A549 (cell line): ENCODE data around the gene SLC24A1. TPM values are rescaled to one million over a fixed set of nuclear protein-coding genes. Genes with fewer than 3 reads are reported as not detected.
A peak's percentile ranks its signal among the peaks of the same experiment; 100 is the strongest.

Experiments used
- ATAC-seq, 2 experiments: fragments of 200-7000 bp in 1 of 2; fragments of >200 bp in 1 of 2; cut with Nextera tagmentation in 1 of 2; cut with Tn5 transposase in 1 of 2; 3 replicates each; pipeline versions ENCODE4 v1.8.0 to v1.9.1; 2018 to 2020; ENCODE audit warnings: mild to moderate bottlenecking in 1 of 2, moderate library complexity in 1 of 2
- CTCF ChIA-PET: fragments of 300-600 bp; sonication (Branson Sonifier 250); formaldehyde crosslinking; extraction: SDS; loops from one replicate; lab custom pipeline; 2021; ENCODE audit warnings: antibody characterized with exemption, inconsistent platforms; lab: Yijun Ruan, JAX
- POLR2A ChIA-PET: fragments of 350-600 bp; formaldehyde crosslinking; extraction: SDS; loops from one replicate; lab custom pipeline; 2021; ENCODE audit warnings: antibody characterized with exemption, inconsistent platforms; lab: Yijun Ruan, JAX
- DNase-seq, 2 experiments: peaks; one replicate each; pipeline versions ENCODE4 v3.0.0 to v3.0.0-alpha.2; 2011 to 2016; ENCODE audit warnings: low read depth in 1 of 2, low spot score in 1 of 2
- FAIRE-seq: peaks from 2 replicates; lab custom pipeline; 2011; peaks lifted over from hg19 to GRCh38; lab: Jason Lieb, UNC
- H3K27ac ChIP-seq, 2 experiments: fragments of >200 bp; sonication (Bioruptor Twin); formaldehyde crosslinking; 3 replicates each; pipeline ENCODE4 v1.5.1; 2016 to 2017
- H3K4me1 ChIP-seq: fragments of >200 bp; sonication (Bioruptor Twin); formaldehyde crosslinking; 3 replicates; pipeline ENCODE4 v1.6.1; 2016
- H3K4me2 ChIP-seq: fragments of >200 bp; sonication (Bioruptor Twin); formaldehyde crosslinking; 3 replicates; pipeline ENCODE4 v1.6.1; 2016
- H3K4me3 ChIP-seq: fragments of >200 bp; sonication (Bioruptor Twin); formaldehyde crosslinking; 3 replicates; pipeline ENCODE4 v1.5.1; 2016
- H3K9me3 ChIP-seq: fragments of >200 bp; sonication (Bioruptor Twin); formaldehyde crosslinking; 3 replicates; pipeline ENCODE4 v1.6.1; 2016
- BHLHE40 ChIP-seq: IDR thresholded peaks from 2 replicates; pipeline ENCODE4 v1.6.1; 2012; ENCODE audit warnings: low read depth, low read length, inconsistent platforms
- CBX8 ChIP-seq: fragments of 200-600 bp; sonication (generic); IDR thresholded peaks from 2 replicates; pipeline ENCODE4 v1.6.1; 2016
- CHD2 ChIP-seq: fragments of 150-350 bp; IDR thresholded peaks from 2 replicates; pipeline ENCODE4 v1.6.1; 2014; ENCODE audit warnings: low read length; ENCODE audit not compliant: partially characterized antibody
- CHD4 ChIP-seq: fragments of 200-600 bp; sonication (generic); IDR thresholded peaks from 2 replicates; pipeline ENCODE4 v1.6.1; 2016; ENCODE audit warnings: antibody characterized with exemption, mild to moderate bottlenecking, borderline replicate concordance
- EHF ChIP-seq: fragments of 250-450 bp; sonication (Bioruptor Pico); IDR thresholded peaks from 2 replicates; pipeline ENCODE4 v1.5.0; 2020; ENCODE audit warnings: mild to moderate bottlenecking
- EHMT2 ChIP-seq: fragments of 200-600 bp; sonication (generic); IDR thresholded peaks from 2 replicates; pipeline ENCODE4 v1.6.1; 2016; ENCODE audit warnings: antibody characterized with exemption, low read depth, mild to moderate bottlenecking, moderate library complexity
- ESRRA ChIP-seq: fragments of 150-350 bp; IDR thresholded peaks from 2 replicates; pipeline ENCODE4 v1.6.1; 2014; ENCODE audit warnings: mild to moderate bottlenecking, low read length, borderline replicate concordance
- FOSB ChIP-seq: fragments of 250-450 bp; sonication (Bioruptor Pico); IDR thresholded peaks from 2 replicates; pipeline ENCODE4 v1.5.0; 2020; ENCODE audit warnings: mild to moderate bottlenecking, moderate library complexity
- FOXS1 ChIP-seq: fragments of 250-450 bp; sonication (Bioruptor Pico); IDR thresholded peaks from 2 replicates; pipeline ENCODE4 v1.5.0; 2020; ENCODE audit warnings: mild to moderate bottlenecking, moderate library complexity
- HOXA7 ChIP-seq: fragments of 250-450 bp; sonication (Bioruptor Pico); IDR thresholded peaks from 2 replicates; pipeline ENCODE4 v1.5.0; 2020; ENCODE audit warnings: mild to moderate bottlenecking, moderate library complexity
- HOXB5 ChIP-seq: fragments of 250-450 bp; sonication (Bioruptor Pico); IDR thresholded peaks from 2 replicates; pipeline ENCODE4 v1.5.0; 2020; ENCODE audit warnings: mild to moderate bottlenecking, moderate library complexity
- JUNB ChIP-seq: fragments of >200 bp; sonication (Bioruptor Twin); formaldehyde crosslinking; IDR thresholded peaks from 2 replicates; pipeline ENCODE4 v1.6.1; 2016
- KDM1A ChIP-seq: fragments of 200-600 bp; sonication (generic); IDR thresholded peaks from 2 replicates; pipeline ENCODE4 v1.6.1; 2016; ENCODE audit warnings: low read depth, mild to moderate bottlenecking
- MAFK ChIP-seq: fragments of 450-650 bp; IDR thresholded peaks from 2 replicates; pipeline ENCODE4 v1.6.1; 2014; ENCODE audit not compliant: partially characterized antibody
- MAZ ChIP-seq: fragments of 150-350 bp; IDR thresholded peaks from 2 replicates; pipeline ENCODE4 v1.6.1; 2014; ENCODE audit warnings: antibody characterized with exemption, low read depth, low read length, borderline replicate concordance
- MYC ChIP-seq: IDR thresholded peaks from 2 replicates; pipeline ENCODE4 v1.6.1; 2012; ENCODE audit warnings: mild to moderate bottlenecking, inconsistent platforms, low read length, improper control_type of control experiment, borderline replicate concordance
- NFE2L2 ChIP-seq: fragments of 150-350 bp; conservative IDR thresholded peaks from 2 replicates; pipeline ENCODE4 v1.6.1; 2014; ENCODE audit warnings: low read length
- NPAS2 ChIP-seq: fragments of 250-450 bp; sonication (Bioruptor Pico); IDR thresholded peaks from 2 replicates; pipeline ENCODE4 v1.8.0; 2022; ENCODE audit warnings: mild to moderate bottlenecking, moderate library complexity, borderline replicate concordance
- NR3C1 ChIP-seq: fragments of >200 bp; sonication (Bioruptor Twin); formaldehyde crosslinking; IDR thresholded peaks from 3 replicates; pipeline ENCODE4 v1.6.1; 2017
- PHF8 ChIP-seq: fragments of 200-600 bp; sonication (generic); IDR thresholded peaks from 2 replicates; pipeline ENCODE4 v1.6.1; 2016; ENCODE audit warnings: low read depth, mild to moderate bottlenecking, antibody characterized with exemption, moderate library complexity, borderline replicate concordance
- POLR2A ChIP-seq: IDR thresholded peaks from 2 replicates; pipeline ENCODE4 v1.6.1; 2012; ENCODE audit warnings: mild to moderate bottlenecking, low read length
- POLR2AphosphoS2 ChIP-seq: conservative IDR thresholded peaks from 2 replicates; pipeline ENCODE4 v1.6.1; 2012; ENCODE audit warnings: low read length, improper control_type of control experiment, inconsistent platforms
- RAD21 ChIP-seq, 2 experiments: fragments of >200 bp in 1 of 2; sonication (Bioruptor Twin) in 1 of 2; formaldehyde crosslinking in 1 of 2; IDR thresholded peaks in 1 of 2; conservative IDR thresholded peaks in 1 of 2; 2 replicates in 1 of 2; 3 replicates in 1 of 2; pipeline ENCODE4 v1.6.1; 2012 to 2018; ENCODE audit warnings: inconsistent platforms in 1 of 2
- RNF2 ChIP-seq: fragments of 200-600 bp; sonication (generic); IDR thresholded peaks from 2 replicates; pipeline ENCODE4 v1.6.1; 2016; ENCODE audit warnings: low read depth, mild to moderate bottlenecking, antibody characterized with exemption, moderate library complexity, borderline replicate concordance
- SREBF2 ChIP-seq: fragments of 450-650 bp; IDR thresholded peaks from 2 replicates; pipeline ENCODE4 v1.6.1; 2014; ENCODE audit warnings: mild to moderate bottlenecking, moderate library complexity
- TP53 ChIP-seq: fragments of 250-450 bp; sonication (Bioruptor Pico); IDR thresholded peaks from 2 replicates; pipeline ENCODE4 v1.5.0; 2021; ENCODE audit warnings: mild to moderate bottlenecking, moderate library complexity
- ZSCAN20 ChIP-seq: fragments of 250-450 bp; sonication (Bioruptor Pico); IDR thresholded peaks from 2 replicates; pipeline ENCODE4 v1.8.0; 2022; ENCODE audit warnings: mild to moderate bottlenecking, moderate library complexity
- whole genome bisulfite sequencing: methylation state at CpG from one replicate; pipeline ENCODE4 v1.1.6; 2017; ENCODE audit errors: missing lambda C conversion rate; 5-methylcytosine and 5-hydroxymethylcytosine counted together
- polyA plus RNA-seq, 4 experiments: library from polyadenylated mRNA; depleted of rRNA in 3 of 4; stranded (reverse); fragments of >200 nt; fragmentation: RNase III in 1 of 4; extraction: RNeasy Plus Mini Kit Qiagen cat#74134 plus additional on column Dnase treatment in 1 of 4; gene quantifications; 2 replicates in 3 of 4; 3 replicates in 1 of 4; pipeline ENCODE4 v1.2.3, GENCODE V29; 2011 to 2017
- TF ChIP-seq, protein P1 (sequence below): fragments of >200 bp; sonication (Bioruptor Twin); formaldehyde crosslinking; IDR thresholded peaks from 3 replicates; pipeline ENCODE4 v1.5.1; 2016
- TF ChIP-seq, protein P2 (sequence below): fragments of 250-450 bp; sonication (Bioruptor Pico); IDR thresholded peaks from 2 replicates; pipeline ENCODE4 v1.5.0; 2020; ENCODE audit warnings: low read depth, mild to moderate bottlenecking, moderate library complexity
- TF ChIP-seq, protein P3 (sequence below): fragments of 150-350 bp; IDR thresholded peaks from 2 replicates; pipeline ENCODE4 v1.6.1; 2014; ENCODE audit warnings: low read depth, mild to moderate bottlenecking, low read length
- TF ChIP-seq, protein P4 (sequence below): fragments of >200 bp; sonication (Bioruptor Twin); formaldehyde crosslinking; IDR thresholded peaks from 3 replicates; pipeline ENCODE4 v1.6.1; 2016

The SLC24A1 gene
- polyA plus RNA-seq, 2 of the 4 experiments (the other 2 are of a cell fraction), result 6.4 to 7.0 TPM

DNA sequence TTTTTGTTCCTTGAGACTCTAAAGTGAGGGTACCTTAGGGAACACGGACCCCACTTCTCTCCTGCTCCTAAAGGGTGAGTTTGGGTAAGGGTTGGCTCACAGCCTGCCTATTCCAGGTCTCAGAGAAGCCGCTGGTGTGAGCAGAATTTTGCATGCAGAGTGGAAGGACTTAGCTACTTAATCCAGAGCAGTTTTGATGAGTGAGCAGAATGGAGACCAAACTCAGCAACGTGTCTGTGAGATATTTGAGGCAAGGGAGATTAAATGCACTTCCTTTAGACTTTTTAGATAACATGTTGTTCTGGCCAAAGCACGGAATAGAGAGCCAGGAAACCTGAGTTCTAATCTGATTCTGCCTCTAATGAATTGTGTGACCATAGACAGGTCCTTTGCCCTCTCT lies 5.1 kb downstream of the SLC24A1 start:
- CTCF ChIA-PET, result interaction anchor here (1.1 to 9.8 kb wide), 4 partner anchors 8 to 230 kb away, joined by 3 to 106 read pairs (median 10); partner anchors contain the start of gene INTS14
- no peak for FAIRE-seq

DNA sequence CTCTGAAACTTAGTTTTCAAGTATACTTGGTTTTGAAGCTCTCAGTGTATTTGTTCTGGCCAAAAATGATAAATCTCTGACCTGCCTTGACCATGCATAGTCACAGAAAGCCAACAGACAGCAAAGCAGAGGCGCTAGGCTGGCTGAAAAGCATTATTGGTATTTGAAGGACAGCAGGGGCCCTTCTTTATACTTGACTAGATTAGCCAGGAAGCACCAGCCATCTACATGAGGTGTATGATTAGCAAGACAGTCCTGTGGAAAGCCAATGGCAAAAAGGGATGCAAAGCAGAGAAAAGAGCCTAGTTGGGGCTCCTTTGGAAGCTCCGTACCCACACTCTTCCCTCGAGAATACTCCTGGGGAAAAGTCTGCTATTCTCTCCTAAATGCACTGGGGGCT lies 7.8 kb downstream of the SLC24A1 start:
- FAIRE-seq (no peak), ATAC-seq (no peak), DNase-seq (no peak)
- ChIA-PET POLR2A (no interaction called here), CTCF (interaction anchor here (1.0 to 9.8 kb wide), 11 partner anchors 7 to 240 kb away, joined by 3 to 106 read pairs (median 4); partner anchors contain the start of genes INTS14 and RAB11A)
- no peak for TF ChIP-seq POLR2A
- TF ChIP-seq HOXB5 (CRISPR knock-in tag), result no peak
- TF ChIP-seq ZSCAN20 (CRISPR knock-in tag), result no peak
- TF ChIP-seq EHMT2, result no peak
- TF ChIP-seq, protein P1, sequence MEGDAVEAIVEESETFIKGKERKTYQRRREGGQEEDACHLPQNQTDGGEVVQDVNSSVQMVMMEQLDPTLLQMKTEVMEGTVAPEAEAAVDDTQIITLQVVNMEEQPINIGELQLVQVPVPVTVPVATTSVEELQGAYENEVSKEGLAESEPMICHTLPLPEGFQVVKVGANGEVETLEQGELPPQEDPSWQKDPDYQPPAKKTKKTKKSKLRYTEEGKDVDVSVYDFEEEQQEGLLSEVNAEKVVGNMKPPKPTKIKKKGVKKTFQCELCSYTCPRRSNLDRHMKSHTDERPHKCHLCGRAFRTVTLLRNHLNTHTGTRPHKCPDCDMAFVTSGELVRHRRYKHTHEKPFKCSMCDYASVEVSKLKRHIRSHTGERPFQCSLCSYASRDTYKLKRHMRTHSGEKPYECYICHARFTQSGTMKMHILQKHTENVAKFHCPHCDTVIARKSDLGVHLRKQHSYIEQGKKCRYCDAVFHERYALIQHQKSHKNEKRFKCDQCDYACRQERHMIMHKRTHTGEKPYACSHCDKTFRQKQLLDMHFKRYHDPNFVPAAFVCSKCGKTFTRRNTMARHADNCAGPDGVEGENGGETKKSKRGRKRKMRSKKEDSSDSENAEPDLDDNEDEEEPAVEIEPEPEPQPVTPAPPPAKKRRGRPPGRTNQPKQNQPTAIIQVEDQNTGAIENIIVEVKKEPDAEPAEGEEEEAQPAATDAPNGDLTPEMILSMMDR, result no peak
- TF ChIP-seq NPAS2, result no peak
- TF ChIP-seq ESRRA, result no peak
- TF ChIP-seq NR3C1, result no peak
- TF ChIP-seq FOSB (CRISPR knock-in tag), result no peak
- no peak for TF ChIP-seq KDM1A
- no peak for TF ChIP-seq HOXA7 (CRISPR knock-in tag)
- no peak for TF ChIP-seq SREBF2
- TF ChIP-seq EHF (CRISPR knock-in tag), result no peak
- no peak for TF ChIP-seq MYC
- TF ChIP-seq, protein P2, sequence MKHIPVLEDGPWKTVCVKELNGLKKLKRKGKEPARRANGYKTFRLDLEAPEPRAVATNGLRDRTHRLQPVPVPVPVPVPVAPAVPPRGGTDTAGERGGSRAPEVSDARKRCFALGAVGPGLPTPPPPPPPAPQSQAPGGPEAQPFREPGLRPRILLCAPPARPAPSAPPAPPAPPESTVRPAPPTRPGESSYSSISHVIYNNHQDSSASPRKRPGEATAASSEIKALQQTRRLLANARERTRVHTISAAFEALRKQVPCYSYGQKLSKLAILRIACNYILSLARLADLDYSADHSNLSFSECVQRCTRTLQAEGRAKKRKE (CRISPR knock-in tag), result no peak
- no peak for TF ChIP-seq MAZ
- TF ChIP-seq JUNB, result no peak
- TF ChIP-seq TP53, result no peak
- H3K4me1 ChIP-seq, result peaks cover 8% of the 10 kb centered on the region
- no peak overlapping the region for H3K4me2 ChIP-seq
- H3K4me3 ChIP-seq, result no peak overlapping the region
- WGBS, result 69% methylated on average over 3 of the region's 3 CpGs
- no peak overlapping the region for H3K27ac ChIP-seq
- H3K9me3 ChIP-seq, result no peaks in the 10 kb centered on the region

More for the DNA sequence above, 5.1 kb downstream of the SLC24A1 start:
- WGBS, result 35% methylated on average over 4 of the region's 4 CpGs
- no peak overlapping the region for H3K4me3 ChIP-seq
- no peaks in the 10 kb centered on the region for H3K9me3 ChIP-seq
- no peaks in the 10 kb centered on the region for H3K4me1 ChIP-seq
- TF ChIP-seq, protein P3, sequence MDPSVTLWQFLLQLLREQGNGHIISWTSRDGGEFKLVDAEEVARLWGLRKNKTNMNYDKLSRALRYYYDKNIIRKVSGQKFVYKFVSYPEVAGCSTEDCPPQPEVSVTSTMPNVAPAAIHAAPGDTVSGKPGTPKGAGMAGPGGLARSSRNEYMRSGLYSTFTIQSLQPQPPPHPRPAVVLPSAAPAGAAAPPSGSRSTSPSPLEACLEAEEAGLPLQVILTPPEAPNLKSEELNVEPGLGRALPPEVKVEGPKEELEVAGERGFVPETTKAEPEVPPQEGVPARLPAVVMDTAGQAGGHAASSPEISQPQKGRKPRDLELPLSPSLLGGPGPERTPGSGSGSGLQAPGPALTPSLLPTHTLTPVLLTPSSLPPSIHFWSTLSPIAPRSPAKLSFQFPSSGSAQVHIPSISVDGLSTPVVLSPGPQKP, result no peak
- TF ChIP-seq CHD2, result no peak
- peak; percentile 65 for TF ChIP-seq MAFK
- H3K27ac ChIP-seq, result no peak overlapping the region
- no peak for ATAC-seq
- POLR2A ChIA-PET, result no interaction called here
- DNase-seq, result no peak
- H3K4me2 ChIP-seq, result no peak overlapping the region

DNA sequence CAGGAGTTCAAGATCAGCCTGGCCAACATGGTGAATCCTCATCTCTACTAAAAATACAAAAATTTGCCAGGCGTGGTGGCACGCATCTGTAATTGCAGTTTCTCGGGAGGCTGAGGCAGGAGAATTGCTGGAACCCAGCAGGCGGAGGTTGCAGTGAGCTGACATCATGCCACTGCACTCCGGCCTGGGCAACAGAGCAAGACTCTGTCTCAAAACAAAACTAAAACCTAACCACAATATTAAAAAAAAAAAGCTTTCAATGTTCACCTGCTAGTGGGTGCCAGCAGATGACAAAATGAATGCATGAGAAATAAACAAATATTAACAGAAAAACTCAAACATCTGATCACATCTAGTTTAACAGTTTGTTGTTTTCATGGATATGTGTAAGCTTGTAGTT lies 9.0 kb downstream of the SLC24A1 start:
- FAIRE-seq, result no peak
- TF ChIP-seq NFE2L2 (no peak), RAD21 (conservative IDR thresholded peaks at IDR 0.05 in 1 of 2, IDR thresholded peaks at IDR 0.05 in 1 of 2) (no peak), FOSB (CRISPR knock-in tag) (no peak), EHMT2 (no peak), CBX8 (no peak), EHF (CRISPR knock-in tag) (no peak), KDM1A (no peak), CHD4 (no peak), RNF2 (no peak), BHLHE40 (no peak), POLR2AphosphoS2 (no peak), FOXS1 (CRISPR knock-in tag) (no peak), PHF8 (no peak), MAFK (no peak)
- TF ChIP-seq, protein P4, sequence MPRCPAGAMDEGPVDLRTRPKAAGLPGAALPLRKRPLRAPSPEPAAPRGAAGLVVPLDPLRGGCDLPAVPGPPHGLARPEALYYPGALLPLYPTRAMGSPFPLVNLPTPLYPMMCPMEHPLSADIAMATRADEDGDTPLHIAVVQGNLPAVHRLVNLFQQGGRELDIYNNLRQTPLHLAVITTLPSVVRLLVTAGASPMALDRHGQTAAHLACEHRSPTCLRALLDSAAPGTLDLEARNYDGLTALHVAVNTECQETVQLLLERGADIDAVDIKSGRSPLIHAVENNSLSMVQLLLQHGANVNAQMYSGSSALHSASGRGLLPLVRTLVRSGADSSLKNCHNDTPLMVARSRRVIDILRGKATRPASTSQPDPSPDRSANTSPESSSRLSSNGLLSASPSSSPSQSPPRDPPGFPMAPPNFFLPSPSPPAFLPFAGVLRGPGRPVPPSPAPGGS, result no peak
- TF ChIP-seq, protein P2 (CRISPR knock-in tag), result no peak

More for the DNA sequence above, 9.0 kb downstream of the SLC24A1 start:
- 93% methylated on average over 5 of the region's 5 CpGs for WGBS
- no peaks in the 10 kb centered on the region for H3K9me3 ChIP-seq
- CTCF ChIA-PET, result interaction anchor here (0.9 to 3.2 kb wide), 6 partner anchors 10 to 220 kb away, joined by 3 to 14 read pairs (median 3); partner anchors contain the start of gene INTS14
- peaks cover 12% of the 10 kb centered on the region for H3K4me1 ChIP-seq
- DNase-seq (no peak), ATAC-seq (no peak)
- no peak overlapping the region for H3K4me2 ChIP-seq
- no peak overlapping the region for H3K27ac ChIP-seq
- H3K4me3 ChIP-seq, result no peak overlapping the region
- POLR2A ChIA-PET, result interaction anchor here (1.1 kb wide), 1 partner anchor 20 kb away, joined by 3 read pairs; the partner anchor contains the start of gene INTS14
